Mucosa of descending colon (tissue), 3 donors: Measurements from ENCODE around the gene RPTOR. TPM values are rescaled to one million over a fixed set of nuclear protein-coding genes. Genes with fewer than 3 reads are reported as not detected.
A peak's percentile ranks its signal among the peaks of the same experiment; 100 is the strongest.
"Not testable (repeated sequence)": the region's sequence is repeated elsewhere in the genome, so short reads cannot be mapped to it uniquely, and the experiment has no call there.

Experiments
- ATAC-seq: fragments of 200-7000 bp; cut with Tn5 transposase; one replicate; pipeline ENCODE4 v1.9.1; 2020; ENCODE audit warnings: mild to moderate bottlenecking, moderate library complexity
- DNase-seq, 3 donors: peaks; one replicate each; pipeline ENCODE4 v3.0.0-alpha.2; 2020
- H3K36me3 ChIP-seq: fragments of 200-600 bp; one replicate; pipeline ENCODE4 v1.8.0; 2021; ENCODE audit warnings: low read depth, mild to moderate bottlenecking
- H3K4me1 ChIP-seq: fragments of 200-600 bp; one replicate; pipeline ENCODE4 v1.8.0; 2021; ENCODE audit warnings: low read depth, mild to moderate bottlenecking
- H3K4me3 ChIP-seq: fragments of 200-600 bp; one replicate; pipeline ENCODE4 v1.8.0; 2021; ENCODE audit warnings: mild to moderate bottlenecking
- H3K9me3 ChIP-seq: fragments of 200-600 bp; one replicate; pipeline ENCODE4 v1.8.0; 2021; ENCODE audit warnings: mild to moderate bottlenecking
- CTCF ChIP-seq: fragments of 200-600 bp; IDR thresholded peaks from one replicate; pipeline ENCODE4 v1.8.0; 2022; ENCODE audit warnings: antibody characterized with exemption, mild to moderate bottlenecking
- intact Hi-C, 2 donors: fragments of 100-400 bp; cut with DNase I in 1 of 2; cut with micrococcal nuclease in 1 of 2; formaldehyde crosslinking; loops; one replicate each; pipeline versions ENCODE4 v1.11.0 to v1.11.1; 2022; cut with DNase I, micrococcal nuclease
- total RNA-seq, 3 donors: library from RNA; stranded (reverse); fragmentation: NEBNext Ultra II Directional in 2 of 3; extraction: Animal tissue kit (Norgen Biotek cat#: 25700) in 2 of 3; gene quantifications; one replicate each; pipeline versions ENCODE4 v1.2.1 to v1.2.4, GENCODE V29; 2021 to 2023
- donor health status: DM: no; HTN: no; CAD: no; lungs with moderate emphysema.
- donor health status: DM: no; HTN: no; CAD: no.
- donor health status: DM: no; HTN: yes; CAD: no.

The RPTOR gene
- total RNA-seq, 3 donors from 2014 or later: 30.5 to 44.4 (median 37.2) TPM

- intact Hi-C loops: no loop called here
- TF ChIP-seq CTCF: no peak
- no peaks in the 10 kb centered on the region for H3K9me3 ChIP-seq
- H3K4me3 ChIP-seq: no peak overlapping the region
- no peaks in the 10 kb centered on the region for H3K4me1 ChIP-seq
- no peak for ATAC-seq
- H3K36me3 ChIP-seq: no peaks in the 10 kb centered on the region
- DNase-seq: peak in 1 of 3 donors; percentile 12
These were observed 327.4 kb downstream of the RPTOR start for GRCh38 chr17:80872001-80872500.

GRCh38 chr17:80872501-80873306 lies 328.1 kb downstream of the RPTOR start:
- Histone ChIP-seq H3K36me3 (no peaks in the 10 kb centered on the region), H3K4me1 (no peaks in the 10 kb centered on the region), H3K4me3 (no peak overlapping the region), H3K9me3 (no peaks in the 10 kb centered on the region)
- DNase-seq (peak in 2 of 3 donors; percentile 6 to 19), ATAC-seq (no peak)
- TF ChIP-seq CTCF: no peak
- intact Hi-C loops: no loop called here

GRCh38 chr17:80873307-80873951 lies 328.8 kb downstream of the RPTOR start:
- DNase-seq (peak in 2 of 3 donors; percentile 18 to 22), ATAC-seq (no peak)
- H3K4me1 ChIP-seq: no peaks in the 10 kb centered on the region
- no peak overlapping the region for H3K4me3 ChIP-seq
- intact Hi-C loops: no loop called here
- no peaks in the 10 kb centered on the region for H3K9me3 ChIP-seq
- no peak for TF ChIP-seq CTCF
- H3K36me3 ChIP-seq: no peaks in the 10 kb centered on the region

GRCh38 chr17:80874866-80875445 lies 330.3 kb downstream of the RPTOR start:
- no peaks in the 10 kb centered on the region for H3K4me1 ChIP-seq
- ATAC-seq: no peak
- TF ChIP-seq CTCF: no peak
- intact Hi-C loops: no loop called here
- H3K4me3 ChIP-seq: no peak overlapping the region
- peak in 2 of 3 donors; percentile 2 to 4 for DNase-seq
- no peaks in the 10 kb centered on the region for H3K36me3 ChIP-seq
- H3K9me3 ChIP-seq: no peaks in the 10 kb centered on the region

- H3K36me3 ChIP-seq, ATAC-seq, H3K9me3 ChIP-seq, H3K4me3 ChIP-seq, intact Hi-C loops, H3K4me1 ChIP-seq: not testable (repeated sequence)
- peak in 1 of 3 donors; percentile 36 for DNase-seq
These were observed 330.9 kb downstream of the RPTOR start for GRCh38 chr17:80875480-80875995.

GRCh38 chr17:80876456-80876949 lies 331.9 kb downstream of the RPTOR start:
- intact Hi-C loops, H3K4me1 ChIP-seq, DNase-seq, ATAC-seq, H3K36me3 ChIP-seq, H3K9me3 ChIP-seq, H3K4me3 ChIP-seq: not testable (repeated sequence)
